ENCODE measurements around the gene EIF2S3B. TPM values are rescaled to one million over a fixed set of nuclear protein-coding genes. Genes with fewer than 3 reads are reported as not detected.

Gene EIF2S3B
- total RNA-seq, 1 donor from 2014 or later = 0.52 TPM

- Histone ChIP-seq H3K4me1 (no peaks in the 10 kb centered on the region), H3K9me3 (no peaks in the 10 kb centered on the region), H3K36me3 (no peaks in the 10 kb centered on the region), H3K27ac (no peak overlapping the region), H3K27me3 (no peaks in the 10 kb centered on the region), H3K4me3 (no peak overlapping the region)
- TF ChIP-seq CTCF (IDR thresholded peaks at IDR 0.05) = no peak
- intact Hi-C loops (cut with DNase I) = no loop called here
- DNase-seq = no peak
- ATAC-seq = no peak
These were observed 13.9 kb upstream of the EIF2S3B start for GRCh38 chr12:10491766-10492165.

- intact Hi-C loops (cut with DNase I) = no loop called here
- TF ChIP-seq CTCF (IDR thresholded peaks at IDR 0.05) = no peak
- Histone ChIP-seq H3K27ac (no peak overlapping the region), H3K27me3 (no peaks in the 10 kb centered on the region), H3K9me3 (no peaks in the 10 kb centered on the region), H3K4me1 (no peaks in the 10 kb centered on the region), H3K4me3 (no peak overlapping the region), H3K36me3 (no peaks in the 10 kb centered on the region)
- DNase-seq (no peak), ATAC-seq (peak; percentile 37)
These were observed 8.1 kb upstream of the EIF2S3B start for GRCh38 chr12:10497602-10498001.

GRCh38 chr12:10498042-10498441 is 7.6 kb upstream of the EIF2S3B start:
- Histone ChIP-seq H3K27me3 (no peaks in the 10 kb centered on the region), H3K36me3 (no peaks in the 10 kb centered on the region), H3K4me1 (no peaks in the 10 kb centered on the region), H3K4me3 (no peak overlapping the region), H3K27ac (no peak overlapping the region), H3K9me3 (no peaks in the 10 kb centered on the region)
- no peak for DNase-seq
- no peak for TF ChIP-seq CTCF (IDR thresholded peaks at IDR 0.05)
- intact Hi-C loops (cut with DNase I) = no loop called here
- no peak for ATAC-seq

GRCh38 chr12:10501030-10501429 is 4.7 kb upstream of the EIF2S3B start:
- intact Hi-C loops (cut with DNase I) = no loop called here
- DNase-seq (no peak), ATAC-seq (no peak)
- H3K4me1 ChIP-seq = no peaks in the 10 kb centered on the region
- H3K27ac ChIP-seq = no peak overlapping the region
- H3K27me3 ChIP-seq = no peaks in the 10 kb centered on the region
- no peak overlapping the region for H3K4me3 ChIP-seq
- H3K9me3 ChIP-seq = no peaks in the 10 kb centered on the region
- no peaks in the 10 kb centered on the region for H3K36me3 ChIP-seq
- TF ChIP-seq CTCF (IDR thresholded peaks at IDR 0.05) = peak; percentile 13

- no peak for ATAC-seq
These were observed 2.2 kb upstream of the EIF2S3B start for GRCh38 chr12:10503460-10503859.

More at GRCh38 chr12:10503460-10503859, 2.2 kb upstream of the EIF2S3B start:
- no peak overlapping the region for H3K27ac ChIP-seq
- no peaks in the 10 kb centered on the region for H3K9me3 ChIP-seq
- no peak for TF ChIP-seq CTCF (IDR thresholded peaks at IDR 0.05)
- H3K4me3 ChIP-seq = no peak overlapping the region
- H3K36me3 ChIP-seq = no peaks in the 10 kb centered on the region
- no peaks in the 10 kb centered on the region for H3K27me3 ChIP-seq
- intact Hi-C loops (cut with DNase I) = no loop called here
- no peaks in the 10 kb centered on the region for H3K4me1 ChIP-seq
- no peak for DNase-seq

All from upper lobe of right lung (tissue), 1 donor.